ENCODE results near the gene EXOC8. TPM values are rescaled to one million over a fixed set of nuclear protein-coding genes. Genes with fewer than 3 reads are reported as not detected.
A peak's percentile ranks its signal among the peaks of the same experiment; 100 is the strongest.

The EXOC8 gene
- total and polyA plus RNA-seq, 2 of the 8 experiments (the other 6 are each of a cell fraction or from before 2014, with no cell fraction given), result 2.0 to 9.8 TPM

- no peak overlapping the region for H3K27ac ChIP-seq (ENCODE audit: low read depth, low read length)
- no peak overlapping the region for H4K8ac ChIP-seq (ENCODE audit: extremely low read depth, insufficient read depth, low read length)
- H3K9me3 ChIP-seq (ENCODE audit: insufficient read depth in 2 of 2, low read depth in 1 of 2, low read length in 1 of 2), result no peaks in the 10 kb centered on the region
- peaks cover 5% of the 10 kb centered on the region in 2 experiments for H4K20me1 ChIP-seq (replicated peaks in 1 of 2; ENCODE audit: control insufficient read depth in 1 of 2, insufficient read depth in 2 of 2, low read length in 2 of 2)
- H3K18ac ChIP-seq (ENCODE audit: extremely low read depth, low read length), result no peak overlapping the region
- H3K36me3 ChIP-seq (ENCODE audit: control insufficient read depth in 2 of 4, insufficient read depth in 4 of 4, low read length in 3 of 4), result 0 out of 8 replicates have a peak, but pooled peaks cover 0 to 3% (median 0%) of the 10 kb centered on the region in 4 experiments
- 89% methylated on average over 21 of the region's 21 CpGs; no CpG with 5 or more reads in 1 of the 2 experiments for WGBS, 2 experiments (ENCODE audit: extremely low coverage in 1 of 2, insufficient coverage in 1 of 2, insufficient read length in 1 of 2, insufficient replicate concordance in 2 of 2, low coverage in 1 of 2, low lambda C conversion rate in 2 of 2, missing lambda C conversion rate in 1 of 2)
- H4K5ac ChIP-seq (ENCODE audit: insufficient read length, low read depth, low read length), result no peak overlapping the region
- CTCF ChIA-PET (ENCODE audit: partially characterized antibody), result interaction anchor here (1.0 to 1.7 kb wide), 5 partner anchors 11 to 256 kb away, joined by 3 to 7 read pairs (median 3); no protein-coding TSS in a partner anchor
- peaks cover 6 to 19% (median 8%) of the 10 kb centered on the region in 4 experiments for H3K4me1 ChIP-seq (replicated peaks in 1 of 4; ENCODE audit: control insufficient read depth in 3 of 4, insufficient read depth in 4 of 4, low read length in 3 of 4)
- no peak overlapping the region for H4K91ac ChIP-seq (replicated peaks; ENCODE audit: insufficient read length, low read length)
- no peak overlapping the region for H3K23ac ChIP-seq (ENCODE audit: insufficient read length)
- no peak overlapping the region for H2BK12ac ChIP-seq (ENCODE audit: low read depth, low read length)
- H2AFZ ChIP-seq (ENCODE audit: low read length), result no peak overlapping the region
- no peak overlapping the region for H2BK5ac ChIP-seq (ENCODE audit: low read depth, low read length)
- no peak overlapping the region for H2AK5ac ChIP-seq (ENCODE audit: low read depth, low read length)
- DNase-seq (ENCODE audit: low read depth in 1 of 2, low spot score in 2 of 2), result no peak
- no peak overlapping the region for H3K4ac ChIP-seq (replicated peaks; ENCODE audit: insufficient read length, low read depth, low read length)
- no peak overlapping the region for H2BK15ac ChIP-seq (ENCODE audit: low read length)
- H2BK20ac ChIP-seq (ENCODE audit: low read length), result no peak overlapping the region
- H3K23me2 ChIP-seq (ENCODE audit: low read depth, low read length), result peaks cover 20% of the 10 kb centered on the region
- no peaks in the 10 kb centered on the region for H3K27me3 ChIP-seq (replicated peaks in 1 of 4; ENCODE audit: control insufficient read depth in 3 of 4, extremely low read depth in 1 of 4, insufficient read depth in 3 of 4, low read length in 3 of 4)
- H3K9ac ChIP-seq (replicated peaks in 1 of 4; ENCODE audit: extremely low read depth in 1 of 4, low read depth in 3 of 4, low read length in 3 of 4), result peak overlapping the region in 2 of 4 experiments; percentile 58 to 87; a peak in 3 of 7 replicates
- no peak for FAIRE-seq
- H2BK120ac ChIP-seq (replicated peaks; ENCODE audit: low read depth, low read length), result no peak overlapping the region
- no peak overlapping the region for H3K14ac ChIP-seq (ENCODE audit: insufficient read length)
- TF ChIP-seq KDM1A (IDR thresholded peaks at IDR 0.05; ENCODE audit: borderline replicate concordance, low read length) (no peak), POU5F1 (IDR thresholded peaks at IDR 0.05; ENCODE audit: low read depth, low read length) (no peak), ATF3 (IDR thresholded peaks at IDR 0.05; ENCODE audit: insufficient read depth, low read depth, low read length) (no peak), RBBP5 (IDR thresholded peaks at IDR 0.05; ENCODE audit: borderline replicate concordance, low read depth, low read length) (no peak), CEBPB (IDR thresholded peaks at IDR 0.05; ENCODE audit: low read depth, low read length) (peak; percentile 21; the same call in 1 of the 2 replicates)
- TF ChIP-seq, protein P1, sequence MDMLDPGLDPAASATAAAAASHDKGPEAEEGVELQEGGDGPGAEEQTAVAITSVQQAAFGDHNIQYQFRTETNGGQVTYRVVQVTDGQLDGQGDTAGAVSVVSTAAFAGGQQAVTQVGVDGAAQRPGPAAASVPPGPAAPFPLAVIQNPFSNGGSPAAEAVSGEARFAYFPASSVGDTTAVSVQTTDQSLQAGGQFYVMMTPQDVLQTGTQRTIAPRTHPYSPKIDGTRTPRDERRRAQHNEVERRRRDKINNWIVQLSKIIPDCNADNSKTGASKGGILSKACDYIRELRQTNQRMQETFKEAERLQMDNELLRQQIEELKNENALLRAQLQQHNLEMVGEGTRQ (IDR thresholded peaks at IDR 0.05; ENCODE audit: low read length), result no peak
- peaks cover 13 to 62% of the 10 kb centered on the region in 2 experiments for H3K79me2 ChIP-seq (ENCODE audit: control insufficient read depth in 1 of 2, insufficient read depth in 2 of 2, low read length in 2 of 2)
- H3K56ac ChIP-seq (replicated peaks; ENCODE audit: insufficient read length, low read depth, low read length), result no peak overlapping the region
- H3K4me2 ChIP-seq (ENCODE audit: insufficient read depth in 1 of 2, low read depth in 2 of 2, low read length in 2 of 2), result peak overlapping the region; percentile 93 to 98
- H3K79me1 ChIP-seq (ENCODE audit: low read depth, low read length), result peaks cover 8% of the 10 kb centered on the region; the same call in 1 of the 2 replicates
- POLR2A ChIA-PET (ENCODE audit: partially characterized antibody), result interaction anchor here (0.6 to 2.0 kb wide), 3 partner anchors 8 to 561 kb away, joined by 3 to 7 read pairs (median 5); no protein-coding TSS in a partner anchor
- H3K4me3 ChIP-seq (ENCODE audit: extremely low read depth in 1 of 4, insufficient read depth in 2 of 4, low read depth in 3 of 4, low read length in 4 of 4), result peak overlapping the region; percentile 89 to 100 (median 98); a peak in 7 of 8 replicates
Measured at GRCh38 chr1:231335663-231336602, 1.7 kb downstream of the EXOC8 start.
